KMS-11 (cell line): Measurements from ENCODE around the gene CLHC1.
"Not testable (repeated sequence)": the region's sequence is repeated elsewhere in the genome, so short reads cannot be mapped to it uniquely, and the experiment has no call there.

Source experiments
- H2AFZ ChIP-seq: fragments of 200-600 bp; sonication (generic); 2 replicates; pipeline ENCODE4 v1.6.1; 2016; ENCODE audit warnings: antibody characterized with exemption, mixed run types, low read depth
- H3K27ac ChIP-seq: fragments of 200-600 bp; sonication (generic); 2 replicates; pipeline ENCODE4 v1.6.1; 2016; ENCODE audit warnings: mild to moderate bottlenecking, mixed run types
- H3K27me3 ChIP-seq: fragments of 200-600 bp; sonication (generic); 2 replicates; pipeline ENCODE4 v1.6.1; 2017; ENCODE audit warnings: mild to moderate bottlenecking, low read depth, mixed run types, moderate library complexity; ENCODE audit not compliant: insufficient read depth
- H3K36me3 ChIP-seq: fragments of 200-600 bp; sonication (generic); 2 replicates; pipeline ENCODE4 v1.6.1; 2017; ENCODE audit warnings: mild to moderate bottlenecking, mixed run types; ENCODE audit not compliant: insufficient read depth
- H3K4me1 ChIP-seq: fragments of 200-600 bp; sonication (generic); 2 replicates; pipeline ENCODE4 v1.6.1; 2016; ENCODE audit warnings: mild to moderate bottlenecking, low read depth, mixed run types; ENCODE audit not compliant: poor library complexity, severe bottlenecking
- H3K4me2 ChIP-seq: fragments of 200-600 bp; sonication (generic); 2 replicates; pipeline ENCODE4 v1.7.0; 2016; ENCODE audit warnings: mild to moderate bottlenecking, mixed run types
- H3K4me3 ChIP-seq: fragments of 200-600 bp; sonication (generic); IDR thresholded peaks from 2 replicates; pipeline ENCODE4 v1.6.1; 2017; ENCODE audit warnings: low read depth, low read length, mixed read lengths; ENCODE audit not compliant: insufficient read depth
- H3K79me2 ChIP-seq: fragments of 200-600 bp; sonication (generic); 2 replicates; pipeline ENCODE4 v1.6.1; 2016; ENCODE audit warnings: low read depth, mixed run types; ENCODE audit not compliant: insufficient read depth
- H3K9ac ChIP-seq: fragments of 200-600 bp; sonication (generic); 2 replicates; pipeline ENCODE4 v1.6.1; 2016; ENCODE audit warnings: mild to moderate bottlenecking, mixed run types
- H4K20me1 ChIP-seq: fragments of 200-600 bp; sonication (generic); 2 replicates; pipeline ENCODE4 v1.6.1; 2016; ENCODE audit warnings: mild to moderate bottlenecking, mixed run types; ENCODE audit not compliant: insufficient read depth
- TF ChIP-seq, protein P1 (sequence below): fragments of 200-600 bp; sonication (generic); conservative IDR thresholded peaks from 2 replicates; pipeline ENCODE4 v1.6.1; 2017; ENCODE audit warnings: low read depth, mild to moderate bottlenecking, antibody characterized with exemption, low read length, moderate library complexity, mixed read lengths

Gene CLHC1

GRCh38 chr2:55144922-55145820 is 86.9 kb downstream of the CLHC1 start:
- H3K4me1 ChIP-seq: no peaks in the 10 kb centered on the region
- TF ChIP-seq, protein P1, sequence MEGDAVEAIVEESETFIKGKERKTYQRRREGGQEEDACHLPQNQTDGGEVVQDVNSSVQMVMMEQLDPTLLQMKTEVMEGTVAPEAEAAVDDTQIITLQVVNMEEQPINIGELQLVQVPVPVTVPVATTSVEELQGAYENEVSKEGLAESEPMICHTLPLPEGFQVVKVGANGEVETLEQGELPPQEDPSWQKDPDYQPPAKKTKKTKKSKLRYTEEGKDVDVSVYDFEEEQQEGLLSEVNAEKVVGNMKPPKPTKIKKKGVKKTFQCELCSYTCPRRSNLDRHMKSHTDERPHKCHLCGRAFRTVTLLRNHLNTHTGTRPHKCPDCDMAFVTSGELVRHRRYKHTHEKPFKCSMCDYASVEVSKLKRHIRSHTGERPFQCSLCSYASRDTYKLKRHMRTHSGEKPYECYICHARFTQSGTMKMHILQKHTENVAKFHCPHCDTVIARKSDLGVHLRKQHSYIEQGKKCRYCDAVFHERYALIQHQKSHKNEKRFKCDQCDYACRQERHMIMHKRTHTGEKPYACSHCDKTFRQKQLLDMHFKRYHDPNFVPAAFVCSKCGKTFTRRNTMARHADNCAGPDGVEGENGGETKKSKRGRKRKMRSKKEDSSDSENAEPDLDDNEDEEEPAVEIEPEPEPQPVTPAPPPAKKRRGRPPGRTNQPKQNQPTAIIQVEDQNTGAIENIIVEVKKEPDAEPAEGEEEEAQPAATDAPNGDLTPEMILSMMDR: no peak
- no peak overlapping the region for H3K4me3 ChIP-seq
- H3K36me3 ChIP-seq: no peaks in the 10 kb centered on the region
- H3K27ac ChIP-seq: no peak overlapping the region
- no peak overlapping the region for H2AFZ ChIP-seq
- no peaks in the 10 kb centered on the region for H3K27me3 ChIP-seq
- H3K4me2 ChIP-seq: no peak overlapping the region
- H4K20me1 ChIP-seq: no peaks in the 10 kb centered on the region
- no peaks in the 10 kb centered on the region for H3K79me2 ChIP-seq
- no peak overlapping the region for H3K9ac ChIP-seq

GRCh38 chr2:55143706-55144105 is 88.4 kb downstream of the CLHC1 start:
- not testable (repeated sequence) for H3K36me3 ChIP-seq, H4K20me1 ChIP-seq, H3K27me3 ChIP-seq, H3K27ac ChIP-seq, H2AFZ ChIP-seq, H3K4me3 ChIP-seq, H3K4me2 ChIP-seq, H3K9ac ChIP-seq, H3K79me2 ChIP-seq, H3K4me1 ChIP-seq

GRCh38 chr2:55142518-55142917 is 89.6 kb downstream of the CLHC1 start:
- H3K4me2 ChIP-seq: no peak overlapping the region
- no peak overlapping the region for H3K9ac ChIP-seq
- no peak overlapping the region for H3K27ac ChIP-seq
- TF ChIP-seq, protein P1: no peak
- no peaks in the 10 kb centered on the region for H3K36me3 ChIP-seq
- H3K27me3 ChIP-seq: no peaks in the 10 kb centered on the region
- H3K4me1 ChIP-seq: no peaks in the 10 kb centered on the region
- no peak overlapping the region for H3K4me3 ChIP-seq
- H4K20me1 ChIP-seq: no peaks in the 10 kb centered on the region
- no peak overlapping the region for H2AFZ ChIP-seq
- no peaks in the 10 kb centered on the region for H3K79me2 ChIP-seq

DNA sequence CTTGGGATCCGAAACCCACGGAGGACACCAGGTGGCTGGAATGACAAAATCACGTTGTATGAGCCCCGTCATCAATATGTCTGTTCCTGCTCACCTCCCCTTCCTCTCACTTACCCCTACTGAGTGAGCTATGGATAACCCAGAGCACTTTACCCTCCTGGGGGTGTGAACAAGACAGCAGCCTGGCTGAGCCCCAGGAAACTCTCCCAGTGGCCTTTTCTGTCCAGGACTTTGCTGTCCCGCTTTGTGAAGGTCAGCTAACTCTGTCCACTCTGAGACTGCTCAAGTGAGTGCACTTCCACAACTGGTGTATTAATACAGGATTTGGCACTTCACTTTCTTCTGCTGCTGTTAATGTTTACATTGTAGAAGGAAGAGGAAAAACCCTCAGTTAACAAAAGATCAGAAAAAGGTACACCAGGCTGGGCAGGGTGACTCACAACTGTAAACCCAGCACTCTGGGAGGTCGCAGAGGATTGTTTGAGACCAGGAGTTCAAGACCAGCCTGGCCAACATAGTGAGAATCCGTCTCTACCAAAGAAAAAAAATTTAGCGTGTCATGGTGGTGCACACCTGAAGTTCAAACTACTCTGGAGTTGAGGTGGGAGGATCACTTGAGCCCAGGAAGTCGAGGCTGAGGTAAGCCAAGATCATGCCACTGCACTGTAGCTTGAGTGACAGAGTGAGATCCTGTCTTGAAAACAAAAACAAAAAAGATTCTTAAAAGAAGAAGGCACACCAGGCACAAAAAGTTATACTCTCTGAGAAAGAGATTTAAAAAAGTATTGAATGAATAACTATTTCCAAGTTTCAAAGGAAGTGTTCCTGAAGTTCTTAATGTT is 90.3 kb downstream of the CLHC1 start:
- H3K27me3 ChIP-seq: no peaks in the 10 kb centered on the region
- no peaks in the 10 kb centered on the region for H3K36me3 ChIP-seq
- no peaks in the 10 kb centered on the region for H3K79me2 ChIP-seq
- TF ChIP-seq, protein P1: no peak
- no peaks in the 10 kb centered on the region for H4K20me1 ChIP-seq
- H3K4me2 ChIP-seq: no peak overlapping the region
- no peak overlapping the region for H2AFZ ChIP-seq
- no peak overlapping the region for H3K9ac ChIP-seq
- no peak overlapping the region for H3K4me3 ChIP-seq
- no peak overlapping the region for H3K27ac ChIP-seq
- H3K4me1 ChIP-seq: no peaks in the 10 kb centered on the region
